Caco-2 (cell line): ENCODE data around the gene ELK4. TPM values are rescaled to one million over a fixed set of nuclear protein-coding genes. Genes with fewer than 3 reads are reported as not detected.

Experiments
- BruUV-seq: library from RNA; stranded (reverse); fragments of 400-500 nt; replicated peaks from 2 replicates; lab custom pipeline; 2021; lab: Mats Ljungman, UMichigan
- CTCF ChIA-PET: fragments of 300-600 bp; sonication (Branson Sonifier 250); formaldehyde crosslinking; loops from one replicate; lab custom pipeline; 2022; ENCODE audit warnings: antibody characterized with exemption; lab: Charles Lee
- POLR2A ChIA-PET: fragments of 300-600 bp; sonication (Branson Sonifier 250); formaldehyde crosslinking; loops from one replicate; lab custom pipeline; 2022; ENCODE audit warnings: antibody characterized with exemption; lab: Charles Lee
- DNase-seq, 2 experiments: peaks; one replicate each; pipeline versions ENCODE4 v3.0.0 to v3.0.0-alpha.2; 2020 to 2022
- H3K27me3 ChIP-seq: replicated peaks from 2 replicates; pipeline ENCODE4 v1.6.0; 2011; ENCODE audit warnings: low read length; ENCODE audit not compliant: control insufficient read depth, insufficient read depth
- H3K36me3 ChIP-seq: 2 replicates; pipeline ENCODE4 v1.5.1; 2011; ENCODE audit warnings: low read length; ENCODE audit not compliant: control insufficient read depth, insufficient read depth
- H3K4me1 ChIP-seq: fragments of 250-450 bp; sonication (Bioruptor Pico); 2 replicates; pipeline ENCODE4 v1.5.1; 2020; ENCODE audit warnings: mild to moderate bottlenecking
- H3K4me3 ChIP-seq: 2 replicates; pipeline ENCODE4 v1.5.1; 2011; ENCODE audit warnings: low read depth, mild to moderate bottlenecking, control low read depth, low read length
- H3K9me3 ChIP-seq: fragments of 250-450 bp; sonication (Bioruptor Pico); 2 replicates; pipeline ENCODE4 v1.5.1; 2020; ENCODE audit warnings: mild to moderate bottlenecking, moderate library complexity
- H3K27ac Mint-ChIP-seq: one replicate; pipeline ENCODE4 v1.8.0; 2022; ENCODE audit warnings: mixed read lengths; ENCODE audit not compliant: unreplicated experiment
- H3K27me3 Mint-ChIP-seq: one replicate; pipeline ENCODE4 v1.8.0; 2022; ENCODE audit warnings: mixed read lengths; ENCODE audit not compliant: insufficient read depth, unreplicated experiment
- H3K36me3 Mint-ChIP-seq: one replicate; pipeline ENCODE4 v1.8.0; 2022; ENCODE audit warnings: mild to moderate bottlenecking, mixed read lengths; ENCODE audit not compliant: insufficient read depth, unreplicated experiment
- H3K4me1 Mint-ChIP-seq: one replicate; pipeline ENCODE4 v1.8.0; 2022; ENCODE audit warnings: low read depth, mixed read lengths; ENCODE audit not compliant: unreplicated experiment
- H3K4me3 Mint-ChIP-seq: one replicate; pipeline ENCODE4 v1.8.0; 2022; ENCODE audit warnings: mild to moderate bottlenecking, moderate library complexity, mixed read lengths; ENCODE audit not compliant: unreplicated experiment
- H3K9me3 Mint-ChIP-seq: one replicate; pipeline ENCODE4 v1.8.0; 2022; ENCODE audit warnings: mixed read lengths; ENCODE audit not compliant: unreplicated experiment
- intact Hi-C: fragments of 100-400 bp; cut with micrococcal nuclease; formaldehyde crosslinking; loops from one replicate; pipeline ENCODE4 v1.10.0; 2022; ENCODE audit not compliant: unreplicated experiment
- total RNA-seq: library from RNA; stranded (reverse); gene quantifications from 2 replicates; pipeline ENCODE4 v1.2.3, GENCODE V29; 2022
- TF ChIP-seq, protein P1 (sequence below), 2 experiments: fragments of 200-600 bp in 1 of 2; IDR thresholded peaks; 1 replicate in 1 of 2; 2 replicates in 1 of 2; pipeline versions ENCODE4 v1.5.1 to v1.8.0; 2011 to 2022; ENCODE audit warnings: antibody characterized with exemption in 1 of 2, control low read depth in 1 of 2, inconsistent platforms in 1 of 2, low read depth in 1 of 2, low read length in 1 of 2, mild to moderate bottlenecking in 1 of 2, moderate library complexity in 1 of 2; ENCODE audit not compliant: insufficient read depth in 1 of 2, severe bottlenecking in 1 of 2, unreplicated experiment in 1 of 2

The ELK4 gene
- total RNA-seq, 1 experiment from 2014 or later: 14.4 TPM

DNA sequence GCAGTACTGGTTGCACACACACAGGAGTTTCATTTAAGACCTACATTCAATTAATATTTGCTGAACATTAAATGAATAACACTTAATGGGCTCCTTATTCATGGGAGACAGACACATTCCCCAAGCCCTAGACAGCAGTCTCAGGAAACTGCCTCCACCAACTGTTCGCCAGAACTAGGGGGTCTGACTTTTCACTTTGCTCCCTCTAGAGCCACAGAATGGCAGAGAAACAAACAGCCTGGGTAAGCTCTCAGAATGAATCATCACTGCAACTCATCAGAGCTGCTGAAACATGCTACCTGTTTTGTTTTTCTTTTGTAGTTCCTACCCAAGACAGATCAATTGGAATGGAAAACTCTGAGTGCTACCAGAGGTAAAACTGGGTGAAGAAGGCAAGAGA, 31.7 kb downstream of the ELK4 start:
- POLR2A ChIA-PET: interaction anchor here (1.1 kb wide), 1 partner anchor 32 kb away, joined by 4 read pairs; no protein-coding TSS in a partner anchor
- Mint-ChIP-seq H3K36me3 (peaks cover 8% of the 10 kb centered on the region), H3K27ac (no peak overlapping the region)

DNA sequence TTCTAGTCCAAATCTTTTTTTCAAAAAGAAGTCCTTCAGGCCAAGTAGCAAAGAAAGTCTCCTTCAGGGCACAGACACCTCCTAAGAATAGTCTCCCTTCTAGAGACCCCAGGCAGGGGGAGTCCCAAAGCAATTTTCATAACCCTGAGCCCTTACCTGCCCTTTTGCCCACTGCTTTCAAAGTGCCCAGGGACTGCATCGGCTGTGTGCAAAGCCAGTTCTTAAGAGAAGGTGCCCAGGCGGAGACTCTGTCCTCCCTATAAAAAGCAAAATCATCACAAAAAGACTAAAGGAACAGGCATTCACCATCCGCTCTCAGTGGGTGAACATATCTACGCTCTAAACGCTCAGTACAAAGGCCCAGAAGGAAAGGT, 32.2 kb downstream of the ELK4 start:
- BruUV-seq: no TSS peak
- peaks cover 8% of the 10 kb centered on the region for H3K36me3 Mint-ChIP-seq
- Histone ChIP-seq H3K4me3 (no peak overlapping the region), H3K4me1 (no peaks in the 10 kb centered on the region), H3K27me3 (no peaks in the 10 kb centered on the region), H3K9me3 (no peaks in the 10 kb centered on the region), H3K36me3 (0 out of 2 replicates have a peak, but pooled peaks cover 1% of the 10 kb centered on the region)
- no peaks in the 10 kb centered on the region for H3K9me3 Mint-ChIP-seq
- POLR2A ChIA-PET: no interaction called here
- H3K27ac Mint-ChIP-seq: no peak overlapping the region
- CTCF ChIA-PET: interaction anchor here (2.0 kb wide), 1 partner anchor 59 kb away, joined by 7 read pairs; no protein-coding TSS in a partner anchor
- intact Hi-C loops: no loop called here
- DNase-seq: no peak
- H3K4me1 Mint-ChIP-seq: no peaks in the 10 kb centered on the region
- no peak overlapping the region for H3K4me3 Mint-ChIP-seq
- no peaks in the 10 kb centered on the region for H3K27me3 Mint-ChIP-seq
- TF ChIP-seq, protein P1, sequence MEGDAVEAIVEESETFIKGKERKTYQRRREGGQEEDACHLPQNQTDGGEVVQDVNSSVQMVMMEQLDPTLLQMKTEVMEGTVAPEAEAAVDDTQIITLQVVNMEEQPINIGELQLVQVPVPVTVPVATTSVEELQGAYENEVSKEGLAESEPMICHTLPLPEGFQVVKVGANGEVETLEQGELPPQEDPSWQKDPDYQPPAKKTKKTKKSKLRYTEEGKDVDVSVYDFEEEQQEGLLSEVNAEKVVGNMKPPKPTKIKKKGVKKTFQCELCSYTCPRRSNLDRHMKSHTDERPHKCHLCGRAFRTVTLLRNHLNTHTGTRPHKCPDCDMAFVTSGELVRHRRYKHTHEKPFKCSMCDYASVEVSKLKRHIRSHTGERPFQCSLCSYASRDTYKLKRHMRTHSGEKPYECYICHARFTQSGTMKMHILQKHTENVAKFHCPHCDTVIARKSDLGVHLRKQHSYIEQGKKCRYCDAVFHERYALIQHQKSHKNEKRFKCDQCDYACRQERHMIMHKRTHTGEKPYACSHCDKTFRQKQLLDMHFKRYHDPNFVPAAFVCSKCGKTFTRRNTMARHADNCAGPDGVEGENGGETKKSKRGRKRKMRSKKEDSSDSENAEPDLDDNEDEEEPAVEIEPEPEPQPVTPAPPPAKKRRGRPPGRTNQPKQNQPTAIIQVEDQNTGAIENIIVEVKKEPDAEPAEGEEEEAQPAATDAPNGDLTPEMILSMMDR (IDR thresholded peaks at IDR 0.05; ENCODE audit: insufficient read depth in 1 of 2, low read depth in 1 of 2, low read length in 1 of 2, severe bottlenecking in 1 of 2, unreplicated experiment in 1 of 2): no peak

More for the DNA sequence above, 31.7 kb downstream of the ELK4 start:
- no peak overlapping the region for H3K4me3 Mint-ChIP-seq
- Histone ChIP-seq H3K27me3 (no peaks in the 10 kb centered on the region), H3K4me1 (no peaks in the 10 kb centered on the region), H3K36me3 (0 out of 2 replicates have a peak, but pooled peaks cover 1% of the 10 kb centered on the region), H3K9me3 (no peaks in the 10 kb centered on the region), H3K4me3 (no peak overlapping the region)
- BruUV-seq: no TSS peak
- H3K27me3 Mint-ChIP-seq: no peaks in the 10 kb centered on the region
- no peak for DNase-seq
- TF ChIP-seq, protein P1 (IDR thresholded peaks at IDR 0.05; ENCODE audit: insufficient read depth in 1 of 2, low read depth in 1 of 2, low read length in 1 of 2, severe bottlenecking in 1 of 2, unreplicated experiment in 1 of 2): no peak
- intact Hi-C loops: no loop called here
- H3K9me3 Mint-ChIP-seq: no peaks in the 10 kb centered on the region
- CTCF ChIA-PET: interaction anchor here (1.5 to 2.2 kb wide), 3 partner anchors 9 to 59 kb away, joined by 3 to 14 read pairs (median 7); no protein-coding TSS in a partner anchor
- no peaks in the 10 kb centered on the region for H3K4me1 Mint-ChIP-seq

DNA sequence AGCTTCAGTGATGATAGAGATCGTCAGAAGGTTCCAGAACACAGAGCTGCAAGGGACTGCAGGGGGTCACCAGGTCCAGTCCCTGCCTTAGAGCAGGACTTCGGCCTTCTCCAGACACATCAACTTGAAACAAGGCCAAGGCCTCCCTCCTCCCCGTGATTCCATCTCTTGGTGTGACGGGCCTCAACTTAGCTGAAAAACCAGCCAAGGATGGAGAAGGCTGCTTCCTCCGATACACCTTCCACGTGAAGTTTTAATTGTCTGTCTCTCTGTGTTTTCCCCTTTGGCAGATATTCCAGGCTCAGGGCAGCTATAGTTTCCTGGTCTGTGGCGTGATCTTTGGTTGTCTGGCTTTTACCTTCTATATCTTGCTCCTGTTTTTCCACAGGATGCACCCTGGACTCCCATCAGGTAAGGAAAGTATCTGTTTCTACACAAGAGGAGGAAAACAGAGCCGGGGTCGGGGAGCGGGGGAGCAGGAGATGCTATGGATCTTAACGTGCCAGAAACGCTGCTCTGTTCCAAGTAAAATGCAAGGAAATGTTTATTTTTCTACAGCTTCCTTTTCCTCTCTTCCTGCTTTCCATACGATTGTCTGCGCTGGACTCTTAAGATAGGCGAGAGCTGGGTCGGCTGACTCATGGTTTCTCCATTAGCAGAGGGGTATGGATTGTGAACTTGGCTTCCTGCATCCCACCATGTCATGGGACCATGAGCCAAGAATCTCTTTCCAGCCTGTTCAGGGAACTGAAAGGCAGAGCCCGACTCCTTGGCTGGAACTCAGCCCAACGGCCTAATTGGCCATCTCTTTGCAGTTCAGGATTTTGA, 32.8 kb downstream of the ELK4 start:
- H3K27ac Mint-ChIP-seq: no peak overlapping the region
- H3K4me1 Mint-ChIP-seq: no peaks in the 10 kb centered on the region
- H3K4me3 Mint-ChIP-seq: no peak overlapping the region
- no peaks in the 10 kb centered on the region for H3K4me1 ChIP-seq
- DNase-seq: no peak
- 0 out of 2 replicates have a peak, but pooled peaks cover 1% of the 10 kb centered on the region for H3K36me3 ChIP-seq
- ChIA-PET POLR2A (no interaction called here), CTCF (interaction anchor here (0.6 kb wide), 1 partner anchor 438 kb away, joined by 9 read pairs; no protein-coding TSS in a partner anchor)
- no peaks in the 10 kb centered on the region for H3K9me3 ChIP-seq
- TF ChIP-seq, protein P1 (IDR thresholded peaks at IDR 0.05; ENCODE audit: insufficient read depth in 1 of 2, low read depth in 1 of 2, low read length in 1 of 2, severe bottlenecking in 1 of 2, unreplicated experiment in 1 of 2): no peak
- intact Hi-C loops: no loop called here
- peaks cover 8% of the 10 kb centered on the region for H3K36me3 Mint-ChIP-seq
- H3K9me3 Mint-ChIP-seq: no peaks in the 10 kb centered on the region
- BruUV-seq: no TSS peak
- H3K4me3 ChIP-seq: no peak overlapping the region
- H3K27me3 Mint-ChIP-seq: no peaks in the 10 kb centered on the region
- no peaks in the 10 kb centered on the region for H3K27me3 ChIP-seq
